HG03378 (cell line): ENCODE measurements around the gene PRDM16.

Experiments used
- ATAC-seq: cut with Tn5 transposase; IDR thresholded peaks from one replicate; pipeline ENCODE4 v1.9.1; 2021; ENCODE audit warnings: mild to moderate bottlenecking, moderate library complexity; ENCODE audit not compliant: unreplicated experiment

Gene PRDM16

GRCh38 chr1:3120994-3121393 lies 52.0 kb downstream of the PRDM16 start:
- no peak for ATAC-seq

DNA sequence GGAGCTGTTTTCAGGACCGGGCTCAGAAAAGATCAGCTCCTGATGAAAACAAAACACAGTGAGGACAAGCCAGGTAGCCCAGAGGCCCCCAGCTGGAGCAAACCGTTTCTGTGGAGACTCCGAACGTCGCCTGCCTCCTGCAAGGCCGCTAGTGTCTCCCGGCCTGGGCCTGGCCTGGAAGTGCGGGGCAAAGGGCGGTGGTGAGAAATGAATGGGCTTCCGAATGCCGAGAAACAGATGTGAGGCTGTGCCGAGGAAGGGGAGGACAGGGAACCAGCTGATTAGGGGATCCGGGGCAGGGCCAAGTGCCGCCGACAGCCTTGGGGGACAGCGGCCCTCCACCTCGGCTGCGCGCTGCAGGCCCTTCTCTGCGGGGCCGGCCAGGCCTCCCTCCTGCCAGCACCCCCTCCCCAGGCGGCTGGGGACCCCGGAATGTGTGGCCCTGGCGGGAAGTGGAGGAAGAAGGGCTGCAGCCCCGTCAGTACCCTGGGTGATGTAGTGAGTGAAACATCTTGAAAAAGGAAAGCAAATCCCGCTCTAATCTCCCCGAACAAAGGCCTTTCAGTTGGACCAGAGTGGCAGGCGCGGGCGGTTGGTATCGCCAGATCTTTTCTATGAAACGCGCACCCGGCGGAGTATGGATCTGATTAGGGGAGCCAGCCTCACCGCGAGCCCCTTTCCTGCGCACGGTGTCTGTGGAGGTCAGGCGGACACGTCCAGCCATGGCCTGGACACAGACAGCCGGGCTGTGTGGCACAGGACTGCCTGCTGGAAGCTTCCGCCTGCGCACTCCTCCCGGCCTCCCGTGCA lies 52.6 kb downstream of the PRDM16 start:
- ATAC-seq = no peak

DNA sequence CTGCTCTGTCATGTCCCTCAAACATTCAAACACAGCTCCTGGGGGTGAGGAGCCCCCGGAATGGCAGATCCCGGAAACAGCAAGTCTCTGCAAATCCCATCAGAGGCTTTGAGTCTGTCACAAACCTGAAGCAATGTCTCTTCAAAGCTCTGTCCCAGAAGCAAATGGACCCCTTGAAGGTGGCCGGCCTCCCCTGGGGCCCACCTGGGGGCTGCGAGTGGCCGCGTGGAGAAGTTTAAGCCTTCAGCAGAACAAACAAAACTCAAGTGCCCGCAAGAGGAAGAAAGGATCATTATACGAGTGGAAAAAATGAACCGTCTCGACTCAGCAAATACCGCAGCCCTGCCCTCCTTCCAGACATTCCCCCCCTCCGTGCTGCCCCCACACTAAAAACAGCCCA lies 53.3 kb downstream of the PRDM16 start:
- ATAC-seq = no peak

- no peak for ATAC-seq
These were observed 55.2 kb downstream of the PRDM16 start for GRCh38 chr1:3124246-3124645.

- no peak for ATAC-seq
These were observed 56.1 kb downstream of the PRDM16 start for GRCh38 chr1:3125078-3125477.

GRCh38 chr1:3125546-3126368 lies 56.8 kb downstream of the PRDM16 start:
- ATAC-seq = no peak

DNA sequence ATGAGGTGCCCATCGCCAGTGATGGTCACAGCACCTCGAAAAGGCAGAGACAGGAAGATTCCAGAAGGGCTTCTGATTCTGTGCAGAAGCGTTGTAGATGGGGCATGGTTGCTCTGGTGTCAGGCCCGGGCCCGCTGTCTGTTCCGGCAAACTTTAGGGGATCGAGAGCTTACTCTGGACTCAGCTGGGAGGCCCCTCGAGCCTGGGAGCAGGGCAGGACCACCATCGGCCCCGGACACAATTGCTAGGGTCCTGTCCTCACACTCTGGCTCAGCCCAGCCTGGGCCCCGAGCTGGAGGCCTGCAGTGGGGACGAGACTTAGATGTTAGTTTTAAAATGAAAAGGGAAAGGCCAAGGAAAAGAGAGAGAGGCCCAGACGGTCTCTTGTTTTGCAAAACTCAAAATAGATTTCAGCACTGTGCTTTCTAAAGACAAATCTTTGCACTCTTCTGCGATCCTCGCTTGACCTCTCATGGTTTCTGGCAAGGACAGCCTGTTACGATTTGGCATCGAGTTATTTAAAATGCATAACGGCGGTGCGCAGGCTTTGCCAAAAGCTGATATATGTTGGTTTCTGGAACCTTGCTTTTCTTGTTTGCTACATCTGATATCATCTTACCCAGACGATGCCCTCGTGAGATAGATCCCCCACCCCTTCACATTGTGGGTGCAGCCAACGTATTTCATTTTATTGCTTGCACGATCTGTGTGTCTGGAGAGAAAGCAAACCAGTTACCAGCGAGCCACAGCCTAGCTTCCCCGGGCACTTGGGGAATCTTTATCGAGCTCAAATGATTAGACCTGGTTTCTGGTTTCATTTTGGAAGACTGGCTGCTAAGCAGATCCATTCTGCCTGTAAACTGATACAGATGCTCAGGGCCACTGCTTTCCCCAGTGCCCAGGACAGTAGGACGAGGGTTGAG lies 58.0 kb downstream of the PRDM16 start:
- ATAC-seq = no peak

GRCh38 chr1:3127738-3128137 lies 58.7 kb downstream of the PRDM16 start:
- ATAC-seq = no peak

DNA sequence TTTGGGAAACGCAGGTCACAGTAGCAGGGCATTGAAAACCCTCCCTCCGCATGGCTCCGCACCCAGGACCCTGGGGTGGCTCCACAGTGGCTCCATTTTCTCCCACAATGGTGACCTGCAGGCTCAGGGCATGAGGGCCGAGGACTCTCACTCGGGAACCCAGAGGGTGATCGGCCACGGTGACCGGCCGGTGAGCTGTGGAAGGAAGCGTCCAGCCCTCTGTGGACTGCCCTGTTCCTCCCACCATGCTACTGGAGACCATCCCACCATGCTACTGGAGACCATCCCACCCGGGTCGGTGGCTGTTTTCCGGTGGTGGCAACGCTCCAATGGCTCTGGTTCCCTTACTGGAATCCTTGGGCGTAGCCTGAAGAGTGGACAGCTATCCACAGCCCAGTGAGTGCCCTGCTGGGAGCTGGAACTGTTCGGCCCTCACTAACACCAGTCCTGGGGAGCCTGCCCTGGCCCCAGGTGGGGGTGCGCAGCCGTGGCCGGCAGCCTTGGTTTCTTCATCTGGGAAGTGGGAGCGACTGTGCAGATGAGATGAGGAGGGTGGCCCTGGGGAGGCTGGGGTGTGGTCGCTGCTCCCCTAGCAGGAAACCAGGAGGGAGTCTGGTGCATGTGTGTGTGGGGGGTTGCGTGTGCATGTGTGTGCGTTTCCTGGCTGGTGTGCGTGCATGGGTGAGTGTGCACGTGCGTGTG lies 59.6 kb downstream of the PRDM16 start:
- no peak for ATAC-seq

DNA sequence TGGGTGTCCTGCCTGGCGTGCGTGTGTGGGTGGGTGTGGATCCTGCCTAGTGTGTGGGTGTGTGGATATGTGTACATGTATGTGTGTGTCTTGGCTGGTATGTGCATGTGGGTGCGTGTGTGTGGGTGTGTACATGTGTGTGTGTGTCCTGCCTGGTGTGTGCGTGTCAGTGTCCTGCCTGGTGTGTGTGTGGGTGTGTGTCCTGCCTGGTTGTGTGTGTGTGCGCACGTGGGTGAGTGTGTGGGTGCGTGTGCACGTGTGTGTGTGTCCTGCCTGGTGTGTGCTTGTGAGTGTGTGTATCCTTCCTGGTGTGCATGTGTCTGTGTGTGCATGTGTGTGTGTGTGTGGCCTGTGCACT lies 60.1 kb downstream of the PRDM16 start:
- ATAC-seq = no peak

GRCh38 chr1:3130268-3130667 lies 61.3 kb downstream of the PRDM16 start:
- no peak for ATAC-seq

- ATAC-seq = no peak
These were observed 63.7 kb downstream of the PRDM16 start for GRCh38 chr1:3132660-3133059.

- no peak for ATAC-seq
These were observed 64.7 kb downstream of the PRDM16 start for GRCh38 chr1:3133686-3134085.

GRCh38 chr1:3134381-3135072 lies 65.5 kb downstream of the PRDM16 start:
- ATAC-seq = no peak

DNA sequence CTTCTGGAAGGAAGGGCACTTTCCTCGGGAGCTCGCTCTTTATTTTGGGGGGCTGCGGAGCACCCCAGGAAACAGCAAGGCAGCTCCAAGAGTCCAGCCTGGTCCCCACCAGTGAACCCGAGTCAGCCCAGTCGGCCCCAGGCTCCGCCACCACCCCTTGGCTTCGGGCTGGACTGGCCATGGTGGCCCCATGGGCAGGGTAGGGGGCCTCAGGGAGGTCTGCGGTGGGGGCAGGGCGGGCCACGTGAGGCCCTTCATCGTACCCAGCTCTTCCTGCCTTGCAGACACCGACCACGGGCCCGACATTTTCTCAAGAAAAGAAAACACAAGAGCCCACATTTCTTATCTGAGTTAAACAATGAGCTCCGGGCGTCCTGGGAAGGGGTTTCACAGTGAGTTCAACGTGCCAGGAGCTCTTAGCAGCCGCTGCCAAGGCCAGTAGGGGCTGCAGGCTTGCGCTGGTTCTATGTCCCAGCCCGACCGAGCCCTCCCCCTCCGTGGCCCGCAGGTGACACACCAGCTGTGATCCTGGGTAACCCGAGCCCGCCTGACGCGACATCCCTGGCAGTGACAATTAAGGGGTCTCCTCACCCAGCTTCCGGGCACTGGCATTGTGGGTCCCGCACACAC lies 66.2 kb downstream of the PRDM16 start:
- ATAC-seq = no peak

GRCh38 chr1:3135744-3136455 lies 66.9 kb downstream of the PRDM16 start:
- no peak for ATAC-seq

DNA sequence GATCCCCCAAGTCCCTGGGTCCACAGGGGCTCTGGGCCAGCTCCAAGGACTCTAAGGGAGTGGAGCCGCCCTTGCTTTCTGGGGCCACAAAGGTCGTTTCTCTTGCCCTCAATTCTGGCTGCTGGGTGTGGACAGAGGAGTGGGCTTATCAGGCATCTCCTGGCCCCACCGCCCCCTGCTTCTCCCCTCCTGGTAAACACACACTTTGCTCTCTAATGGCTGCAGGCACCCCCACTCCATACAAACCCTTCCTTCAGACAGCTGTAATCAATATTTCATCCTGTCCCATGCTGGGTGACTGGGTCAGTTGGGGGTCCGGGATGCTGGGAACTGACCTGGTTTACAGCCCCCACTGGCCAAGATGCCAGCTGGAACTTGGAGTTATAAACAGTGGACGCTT lies 67.5 kb downstream of the PRDM16 start:
- no peak for ATAC-seq

GRCh38 chr1:3137111-3138100 lies 68.4 kb downstream of the PRDM16 start:
- ATAC-seq = no peak
